Mesenchymal stem cell (in vitro differentiated cells and primary cell): ENCODE data around the gene FADS2.

ENCODE experiments used
- DNase-seq: peaks from one replicate; pipeline ENCODE4 v3.0.0-alpha.2; 2013
- H2AFZ ChIP-seq: one replicate; pipeline ENCODE4 v1.6.1; 2013; ENCODE audit warnings: low read depth, mild to moderate bottlenecking, control low read depth, inconsistent platforms, low read length, moderate library complexity
- H2AK5ac ChIP-seq: 2 replicates; pipeline ENCODE4 v1.6.1; 2013; ENCODE audit warnings: low read length, moderate library complexity, mild to moderate bottlenecking, inconsistent platforms; ENCODE audit not compliant: severe bottlenecking
- H2BK120ac ChIP-seq: one replicate; pipeline ENCODE4 v1.6.1; 2013; ENCODE audit warnings: low read depth, mild to moderate bottlenecking, inconsistent platforms, low read length, moderate library complexity
- H2BK12ac ChIP-seq, 2 experiments: one replicate each; pipeline ENCODE4 v1.6.1; 2013; ENCODE audit warnings: inconsistent platforms in 2 of 2, low read length in 2 of 2, mild to moderate bottlenecking in 2 of 2, moderate library complexity in 2 of 2, control low read depth in 1 of 2
- H2BK15ac ChIP-seq: one replicate; pipeline ENCODE4 v1.6.1; 2013; ENCODE audit warnings: mild to moderate bottlenecking, low read depth, inconsistent platforms; ENCODE audit not compliant: poor library complexity, severe bottlenecking
- H2BK5ac ChIP-seq: 2 replicates; pipeline ENCODE4 v1.6.1; 2013; ENCODE audit warnings: low read depth, mild to moderate bottlenecking, low read length, control low read depth, inconsistent platforms; ENCODE audit not compliant: poor library complexity, severe bottlenecking
- H3K14ac ChIP-seq, 2 experiments: one replicate each; pipeline ENCODE4 v1.6.1; 2013; ENCODE audit warnings: inconsistent platforms in 2 of 2, low read length in 2 of 2, control low read depth in 1 of 2, mild to moderate bottlenecking in 1 of 2, moderate library complexity in 1 of 2
- H3K18ac ChIP-seq, 2 experiments: one replicate each; pipeline ENCODE4 v1.6.1; 2013; ENCODE audit warnings: inconsistent platforms in 2 of 2, low read length in 2 of 2, control low read depth in 1 of 2, low read depth in 1 of 2, mild to moderate bottlenecking in 1 of 2
- H3K23ac ChIP-seq, 2 experiments: one replicate each; pipeline ENCODE4 v1.6.1; 2013; ENCODE audit warnings: inconsistent platforms in 2 of 2, low read length in 2 of 2, mild to moderate bottlenecking in 2 of 2, moderate library complexity in 2 of 2, control low read depth in 1 of 2
- H3K27ac ChIP-seq: 2 replicates; pipeline ENCODE4 v1.5.1; 2013; ENCODE audit warnings: mild to moderate bottlenecking, moderate library complexity, low read length, control low read depth, inconsistent platforms; ENCODE audit not compliant: poor library complexity, severe bottlenecking
- H3K27me3 ChIP-seq, 2 experiments: 2 replicates each; pipeline versions ENCODE4 v1.6.1 to v1.7.0; 2013; ENCODE audit warnings: low read length in 2 of 2, mild to moderate bottlenecking in 2 of 2, moderate library complexity in 2 of 2, control low read depth in 1 of 2, inconsistent platforms in 1 of 2; ENCODE audit not compliant: control insufficient read depth in 1 of 2, insufficient read depth in 1 of 2
- H3K36me3 ChIP-seq, 2 experiments: 2 replicates each; pipeline versions ENCODE4 v1.6.1 to v1.7.0; 2013; ENCODE audit warnings: low read length in 2 of 2, control low read depth in 1 of 2, inconsistent platforms in 1 of 2, low read depth in 1 of 2, mild to moderate bottlenecking in 1 of 2; ENCODE audit not compliant: insufficient read depth in 2 of 2, control insufficient read depth in 1 of 2
- H3K4ac ChIP-seq, 2 experiments: one replicate each; pipeline ENCODE4 v1.6.1; 2013; ENCODE audit warnings: inconsistent platforms in 2 of 2, low read length in 2 of 2, mild to moderate bottlenecking in 2 of 2, moderate library complexity in 2 of 2, control low read depth in 1 of 2, low read depth in 1 of 2
- H3K4me1 ChIP-seq: 2 replicates; pipeline ENCODE4 v1.6.1; 2013; ENCODE audit warnings: low read depth, low read length, control low read depth; ENCODE audit not compliant: control insufficient read depth, insufficient read depth
- H3K4me2 ChIP-seq: 2 replicates; pipeline ENCODE4 v1.6.1; 2013; ENCODE audit warnings: low read length, mild to moderate bottlenecking, inconsistent platforms; ENCODE audit not compliant: poor library complexity, severe bottlenecking
- H3K4me3 ChIP-seq, 2 experiments: 2 replicates each; pipeline versions ENCODE4 v1.5.1 to v1.7.0; 2013; ENCODE audit warnings: low read length in 2 of 2, mild to moderate bottlenecking in 2 of 2, control low read depth in 1 of 2, low read depth in 1 of 2; ENCODE audit not compliant: insufficient read depth in 1 of 2
- H3K79me1 ChIP-seq: replicated peaks from 2 replicates; pipeline ENCODE4 v1.6.1; 2013; ENCODE audit warnings: mild to moderate bottlenecking, control low read depth, low read length, inconsistent platforms; ENCODE audit not compliant: poor library complexity, severe bottlenecking
- H3K9ac ChIP-seq: 2 replicates; pipeline ENCODE4 v1.7.0; 2013; ENCODE audit warnings: mild to moderate bottlenecking, low read length, moderate library complexity
- H3K9me3 ChIP-seq: 2 replicates; pipeline ENCODE4 v1.7.0; 2013; ENCODE audit warnings: mild to moderate bottlenecking, low read length; ENCODE audit not compliant: control insufficient read depth
- H4K8ac ChIP-seq: one replicate; pipeline ENCODE4 v1.6.1; 2013; ENCODE audit warnings: inconsistent platforms, mild to moderate bottlenecking, low read length, moderate library complexity
- H4K91ac ChIP-seq: one replicate; pipeline ENCODE4 v1.6.1; 2013; ENCODE audit warnings: mild to moderate bottlenecking, low read length, inconsistent platforms
- WGBS: methylation state at CpG from one replicate; pipeline ENCODE4 v1.1.7; 2013; ENCODE audit warnings: mixed read lengths; 5-methylcytosine and 5-hydroxymethylcytosine counted together

FADS2 gene

GRCh38 chr11:61833926-61834277 lies 5.8 kb downstream of the FADS2 start:
- Histone ChIP-seq H2BK15ac (peak overlapping the region; percentile 58), H4K8ac (no peak overlapping the region), H3K79me1 (peaks cover 30% of the 10 kb centered on the region), H3K36me3 (peaks cover 26 to 44% of the 10 kb centered on the region in 2 experiments), H3K9ac (no peak overlapping the region), H3K4me2 (no peak overlapping the region), H2BK12ac (peak overlapping the region; percentile 7 to 90), H3K23ac (peak overlapping the region in 1 of 2 experiments; percentile 68), H3K4me1 (peaks cover 35% of the 10 kb centered on the region), H2AK5ac (no peak overlapping the region), H3K27me3 (no peaks in the 10 kb centered on the region), H3K4ac (peak overlapping the region; percentile 62 to 79), H3K18ac (peak overlapping the region; percentile 23 to 97), H2AFZ (no peak overlapping the region), H3K27ac (no peak overlapping the region), H3K4me3 (no peak overlapping the region), H2BK5ac (no peak overlapping the region), H3K14ac (no peak overlapping the region), H4K91ac (peak overlapping the region; percentile 44), H3K9me3 (no peaks in the 10 kb centered on the region), H2BK120ac (peak overlapping the region; percentile 12)
- WGBS, result 96% methylated on average over 12 of the region's 12 CpGs
- DNase-seq, result no peak

DNA sequence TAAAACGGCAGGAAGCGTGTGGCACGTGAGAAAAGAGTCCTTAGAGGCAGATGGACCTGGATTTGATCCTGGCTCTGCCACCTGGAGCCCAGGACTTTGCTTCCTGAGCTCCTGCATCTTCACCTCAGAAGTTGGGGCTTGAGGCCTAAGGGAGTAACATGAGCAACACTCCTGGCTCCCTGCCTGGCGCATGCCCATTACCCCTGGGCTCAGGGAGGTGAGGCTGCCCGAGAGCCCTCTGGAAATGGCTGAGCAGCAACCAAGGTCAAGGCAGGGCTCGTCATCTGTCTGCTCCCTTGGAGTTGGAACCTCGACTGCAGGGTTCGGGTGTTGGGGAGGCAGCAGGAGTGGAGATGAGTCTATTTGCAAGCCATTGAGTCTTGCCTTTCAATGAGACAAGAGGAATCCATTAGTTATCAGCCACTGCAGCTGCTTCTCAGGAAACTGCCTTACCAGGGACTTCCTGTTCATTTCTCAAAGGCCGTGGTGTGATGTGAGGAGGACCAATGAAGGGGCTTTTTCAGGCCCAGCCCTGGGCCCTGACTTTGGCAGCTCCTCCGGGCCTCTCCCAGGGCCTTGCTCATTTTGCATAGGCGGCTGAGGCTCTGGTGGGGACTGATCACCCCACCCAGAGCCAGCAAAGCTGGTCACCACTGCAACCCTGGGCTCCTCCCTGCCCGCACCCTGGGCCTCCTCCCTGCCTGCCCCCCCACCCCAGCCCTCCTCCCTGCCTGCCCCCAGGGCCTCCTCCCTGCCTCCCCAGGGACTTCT lies 6.4 kb downstream of the FADS2 start:
- H3K4me1 ChIP-seq, result peaks cover 31% of the 10 kb centered on the region
- peak; percentile 93 for DNase-seq
- H3K27me3 ChIP-seq, result no peaks in the 10 kb centered on the region
- H3K79me1 ChIP-seq, result peaks cover 32% of the 10 kb centered on the region
- no peak overlapping the region for H3K4me2 ChIP-seq
- peak overlapping the region; percentile 58 for H2BK15ac ChIP-seq
- H3K9me3 ChIP-seq, result no peaks in the 10 kb centered on the region
- peak overlapping the region in 1 of 2 experiments; percentile 11 for H3K23ac ChIP-seq
- H3K14ac ChIP-seq, result peak overlapping the region in 1 of 2 experiments; percentile 68
- H3K18ac ChIP-seq, result peak overlapping the region; percentile 33 to 97
- H2AFZ ChIP-seq, result no peak overlapping the region
- H3K36me3 ChIP-seq, result peaks cover 30 to 47% of the 10 kb centered on the region in 2 experiments
- no peak overlapping the region for H2AK5ac ChIP-seq
- H2BK120ac ChIP-seq, result peak overlapping the region; percentile 89
- peak overlapping the region; percentile 62 to 87 for H3K4ac ChIP-seq
- peak overlapping the region; percentile 7 to 90 for H2BK12ac ChIP-seq
- 41% methylated on average over 12 of the region's 12 CpGs for WGBS
- H2BK5ac ChIP-seq, result no peak overlapping the region
- H4K8ac ChIP-seq, result peak overlapping the region; percentile 88
- H3K27ac ChIP-seq, result peak overlapping the region; percentile 3
- H3K4me3 ChIP-seq, result no peak overlapping the region
- H4K91ac ChIP-seq, result peak overlapping the region; percentile 44
- peak overlapping the region; percentile 71 for H3K9ac ChIP-seq

DNA sequence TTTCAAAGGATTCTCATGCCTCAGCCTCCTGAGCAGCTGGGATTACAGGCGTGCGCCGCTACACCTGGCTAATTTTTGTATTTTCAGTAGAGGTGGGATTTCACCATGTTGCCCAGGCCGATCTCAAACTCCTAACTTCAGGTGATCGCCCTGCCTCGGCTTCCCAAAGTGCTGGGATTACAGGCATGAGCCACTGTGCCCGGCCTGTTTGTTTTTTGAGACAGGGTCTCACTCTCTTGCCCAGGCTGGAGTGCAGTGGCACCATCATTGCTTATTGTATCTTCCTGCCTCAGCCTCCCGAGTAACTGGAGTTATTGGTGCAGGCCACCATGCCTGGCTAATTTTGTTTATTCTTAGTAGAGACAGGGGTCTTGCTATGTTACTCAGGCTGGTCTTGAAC lies 8.1 kb downstream of the FADS2 start:
- H3K9me3 ChIP-seq, result peaks cover 2% of the 10 kb centered on the region
- H3K14ac ChIP-seq, result no peak overlapping the region
- peaks cover 24% of the 10 kb centered on the region for H3K4me1 ChIP-seq
- no peak overlapping the region for H2BK12ac ChIP-seq
- H3K27ac ChIP-seq, result no peak overlapping the region
- peak overlapping the region; percentile 8 for H3K9ac ChIP-seq
- H3K18ac ChIP-seq, result no peak overlapping the region
- DNase-seq, result no peak
- no peak overlapping the region for H3K4me3 ChIP-seq
- H4K91ac ChIP-seq, result no peak overlapping the region
- H2BK5ac ChIP-seq, result no peak overlapping the region
- no peak overlapping the region for H2AFZ ChIP-seq
- no peak overlapping the region for H4K8ac ChIP-seq
- peaks cover 32% of the 10 kb centered on the region for H3K79me1 ChIP-seq
- 98% methylated on average over 8 of the region's 8 CpGs for WGBS
- H3K23ac ChIP-seq, result no peak overlapping the region
- no peak overlapping the region for H3K4me2 ChIP-seq
- no peak overlapping the region for H2AK5ac ChIP-seq
- peaks cover 47 to 58% of the 10 kb centered on the region in 2 experiments for H3K36me3 ChIP-seq
- H3K27me3 ChIP-seq, result no peaks in the 10 kb centered on the region
- no peak overlapping the region for H3K4ac ChIP-seq
- H2BK15ac ChIP-seq, result no peak overlapping the region
- no peak overlapping the region for H2BK120ac ChIP-seq

GRCh38 chr11:61837411-61838005 lies 9.4 kb downstream of the FADS2 start:
- no peak overlapping the region for H2BK5ac ChIP-seq
- H2AFZ ChIP-seq, result no peak overlapping the region
- no peak overlapping the region for H3K4me2 ChIP-seq
- H3K9ac ChIP-seq, result no peak overlapping the region
- peaks cover 55 to 59% of the 10 kb centered on the region in 2 experiments for H3K36me3 ChIP-seq
- WGBS, result 94% methylated on average over 15 of the region's 15 CpGs
- H3K4me3 ChIP-seq, result no peak overlapping the region
- H3K4me1 ChIP-seq, result peaks cover 18% of the 10 kb centered on the region
- peak overlapping the region in 1 of 2 experiments; percentile 26 for H3K14ac ChIP-seq
- H3K18ac ChIP-seq, result no peak overlapping the region
- peak overlapping the region; percentile 15 for H4K91ac ChIP-seq
- H3K27ac ChIP-seq, result no peak overlapping the region
- peak overlapping the region; percentile 4 to 47 for H2BK12ac ChIP-seq
- no peak overlapping the region for H3K23ac ChIP-seq
- no peak for DNase-seq
- H2BK15ac ChIP-seq, result peak overlapping the region; percentile 8
- H2AK5ac ChIP-seq, result no peak overlapping the region
- peaks cover 2% of the 10 kb centered on the region for H3K9me3 ChIP-seq
- H3K79me1 ChIP-seq, result peaks cover 38% of the 10 kb centered on the region
- peak overlapping the region; percentile 53 for H4K8ac ChIP-seq
- no peak overlapping the region for H3K4ac ChIP-seq
- H3K27me3 ChIP-seq, result no peaks in the 10 kb centered on the region
- no peak overlapping the region for H2BK120ac ChIP-seq
